B cell (primary cell): ENCODE results near the gene DISP3.

ENCODE experiments used
- EZH2 ChIP-seq: IDR thresholded peaks from 2 replicates; pipeline ENCODE4 v1.6.1; 2012; ENCODE audit warnings: borderline replicate concordance, low read depth, mild to moderate bottlenecking, moderate library complexity, low read length; ENCODE audit not compliant: insufficient read depth, poor library complexity, severe bottlenecking
- TF ChIP-seq, protein P1 (sequence below): fragments of 200-600 bp; IDR thresholded peaks from one replicate; pipeline ENCODE4 v1.8.0; 2022; ENCODE audit warnings: antibody characterized with exemption, mild to moderate bottlenecking

- TF ChIP-seq, protein P1, sequence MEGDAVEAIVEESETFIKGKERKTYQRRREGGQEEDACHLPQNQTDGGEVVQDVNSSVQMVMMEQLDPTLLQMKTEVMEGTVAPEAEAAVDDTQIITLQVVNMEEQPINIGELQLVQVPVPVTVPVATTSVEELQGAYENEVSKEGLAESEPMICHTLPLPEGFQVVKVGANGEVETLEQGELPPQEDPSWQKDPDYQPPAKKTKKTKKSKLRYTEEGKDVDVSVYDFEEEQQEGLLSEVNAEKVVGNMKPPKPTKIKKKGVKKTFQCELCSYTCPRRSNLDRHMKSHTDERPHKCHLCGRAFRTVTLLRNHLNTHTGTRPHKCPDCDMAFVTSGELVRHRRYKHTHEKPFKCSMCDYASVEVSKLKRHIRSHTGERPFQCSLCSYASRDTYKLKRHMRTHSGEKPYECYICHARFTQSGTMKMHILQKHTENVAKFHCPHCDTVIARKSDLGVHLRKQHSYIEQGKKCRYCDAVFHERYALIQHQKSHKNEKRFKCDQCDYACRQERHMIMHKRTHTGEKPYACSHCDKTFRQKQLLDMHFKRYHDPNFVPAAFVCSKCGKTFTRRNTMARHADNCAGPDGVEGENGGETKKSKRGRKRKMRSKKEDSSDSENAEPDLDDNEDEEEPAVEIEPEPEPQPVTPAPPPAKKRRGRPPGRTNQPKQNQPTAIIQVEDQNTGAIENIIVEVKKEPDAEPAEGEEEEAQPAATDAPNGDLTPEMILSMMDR, result no peak
- no peak for TF ChIP-seq EZH2
Measured at GRCh38 chr1:11546456-11546855, 67.5 kb downstream of the DISP3 start.
